Measurements from ENCODE around the gene MRPL28.
A peak's percentile ranks its signal among the peaks of the same experiment; 100 is the strongest.

Gene MRPL28

GRCh38 chr16:386641-387156 lies 16.4 kb upstream of the MRPL28 start:
- Histone ChIP-seq H3K27ac (no peak overlapping the region), H3K4me3 (no peak overlapping the region)
- TF ChIP-seq CTCF (IDR thresholded peaks at IDR 0.05): no peak
- no peak for DNase-seq (ENCODE audit: low spot score)

DNA sequence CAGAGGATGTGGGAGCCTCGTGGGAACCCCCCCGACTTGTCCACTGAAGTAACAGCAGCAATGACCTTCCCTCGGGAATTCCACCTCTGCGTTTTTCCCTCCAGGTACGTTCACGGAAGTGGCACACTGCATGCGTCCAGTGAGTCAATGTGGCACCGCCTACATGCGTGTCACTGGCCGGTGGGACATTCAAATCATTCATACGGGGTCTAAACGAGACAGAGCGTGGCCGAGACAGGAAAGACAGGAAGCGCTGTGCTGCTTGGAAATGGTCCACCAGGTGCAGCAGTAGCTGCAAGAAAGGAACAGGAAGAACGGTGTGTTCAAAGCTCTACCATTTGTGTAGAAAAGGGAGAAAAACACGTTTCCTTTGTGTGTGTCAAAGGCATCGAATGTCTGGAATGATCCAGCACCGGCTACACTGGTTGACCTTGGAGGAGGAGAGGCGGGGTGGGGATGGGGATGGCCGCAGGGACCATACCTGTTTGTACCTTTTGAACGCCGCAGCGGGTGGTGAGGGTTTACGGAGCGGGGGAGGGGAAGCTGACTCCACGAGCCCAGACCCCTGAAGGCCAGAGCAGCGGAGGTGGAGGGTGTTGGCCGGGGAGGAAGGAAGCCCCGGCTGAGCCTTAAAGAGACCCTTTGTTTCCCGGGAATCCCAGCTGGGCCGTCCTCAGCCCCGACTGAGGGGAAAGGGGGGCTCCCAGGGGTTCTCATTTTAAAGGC lies 13.2 kb upstream of the MRPL28 start:
- no peak for DNase-seq (ENCODE audit: low spot score)
- peak overlapping the region; percentile 84 for H3K4me3 ChIP-seq

DNA sequence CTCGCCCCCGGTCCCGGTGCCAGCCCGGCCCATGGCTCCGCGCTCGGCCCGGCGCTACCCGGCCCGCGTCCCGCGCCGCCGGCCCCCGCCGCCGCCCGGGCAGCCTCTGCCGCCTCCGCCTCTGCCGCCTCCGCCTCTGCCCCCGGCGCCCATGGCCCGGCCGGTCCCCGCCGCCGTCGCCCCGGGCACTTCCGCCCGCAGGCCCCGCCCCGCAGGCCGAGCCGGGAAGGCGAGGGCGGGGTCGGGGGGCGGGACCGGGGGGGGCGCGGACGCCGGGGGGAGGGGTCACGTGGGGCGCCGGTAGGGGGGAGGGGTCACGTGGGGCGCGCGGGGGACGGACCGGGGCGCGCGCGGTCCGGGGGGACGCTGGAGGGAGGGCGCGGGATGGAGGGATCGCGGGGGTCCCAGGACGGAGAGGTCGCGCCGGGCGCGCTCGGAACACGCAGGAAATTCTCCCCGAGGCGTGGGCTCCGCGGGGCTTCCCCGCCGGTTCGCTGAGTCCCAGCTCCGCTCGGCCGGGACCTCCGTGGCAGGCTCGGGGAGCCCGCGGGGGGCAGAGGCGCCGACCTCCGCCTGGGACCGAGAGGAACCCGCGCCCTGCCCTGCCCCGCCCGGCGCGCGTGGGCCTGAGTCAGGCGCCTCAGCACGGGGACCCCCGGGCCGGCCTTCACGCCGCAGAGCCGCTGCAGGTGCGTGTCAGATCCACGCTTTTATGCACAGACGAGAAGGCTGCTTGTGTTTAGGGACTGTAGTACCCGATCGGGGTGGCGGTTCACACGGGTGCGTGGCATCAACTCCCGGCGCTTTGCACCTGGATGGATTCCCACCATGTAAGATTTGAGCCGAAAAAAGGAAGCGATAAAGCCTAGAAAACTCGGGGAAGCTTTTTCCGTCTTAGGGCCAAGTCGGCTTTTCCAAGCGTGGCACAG lies 11.7 kb upstream of the MRPL28 start, which contains the start of gene PGAP6:
TSS of gene PGAP6 (minus strand) at position 190 of the 929 bp plus-strand sequence. CDS start at position 33, 157 bp downstream.
- TF ChIP-seq CTCF (IDR thresholded peaks at IDR 0.05): no peak
- peak within 1 kb of the TSS; percentile 74 to 89 for H3K27ac ChIP-seq
- H3K4me3 ChIP-seq: peak within 1 kb of the TSS; percentile 84
- DNase-seq (ENCODE audit: low spot score): no peak

More for the DNA sequence above, 13.2 kb upstream of the MRPL28 start:
- H3K27ac ChIP-seq: no peak overlapping the region
- TF ChIP-seq CTCF (IDR thresholded peaks at IDR 0.05): no peak

GRCh38 chr16:381012-381788 lies 10.9 kb upstream of the MRPL28 start:
- no peak for DNase-seq (ENCODE audit: low spot score)

DNA sequence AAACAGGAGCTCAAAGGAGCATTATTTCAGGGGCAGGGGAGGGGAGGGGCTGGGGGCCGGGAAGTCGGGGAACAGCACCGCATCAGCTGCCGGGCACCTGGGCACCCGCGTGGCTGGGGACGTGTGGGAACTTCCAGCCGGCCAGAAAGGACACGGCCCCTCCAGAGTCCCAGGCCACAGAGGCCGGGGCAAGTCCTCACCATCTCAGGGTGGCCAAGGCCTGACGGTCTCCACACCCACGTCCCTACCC lies 10.3 kb upstream of the MRPL28 start:
- H3K27ac ChIP-seq: peak overlapping the region in 1 of 2 donors; percentile 53
- no peak for DNase-seq (ENCODE audit: low spot score)
- no peak for TF ChIP-seq CTCF (IDR thresholded peaks at IDR 0.05)
- H3K4me3 ChIP-seq: peak overlapping the region; percentile 84

More at GRCh38 chr16:381012-381788, 10.9 kb upstream of the MRPL28 start:
- no peak for TF ChIP-seq CTCF (IDR thresholded peaks at IDR 0.05)
- H3K4me3 ChIP-seq: peak overlapping the region; percentile 84
- H3K27ac ChIP-seq: peak overlapping the region; percentile 53 to 89

DNA sequence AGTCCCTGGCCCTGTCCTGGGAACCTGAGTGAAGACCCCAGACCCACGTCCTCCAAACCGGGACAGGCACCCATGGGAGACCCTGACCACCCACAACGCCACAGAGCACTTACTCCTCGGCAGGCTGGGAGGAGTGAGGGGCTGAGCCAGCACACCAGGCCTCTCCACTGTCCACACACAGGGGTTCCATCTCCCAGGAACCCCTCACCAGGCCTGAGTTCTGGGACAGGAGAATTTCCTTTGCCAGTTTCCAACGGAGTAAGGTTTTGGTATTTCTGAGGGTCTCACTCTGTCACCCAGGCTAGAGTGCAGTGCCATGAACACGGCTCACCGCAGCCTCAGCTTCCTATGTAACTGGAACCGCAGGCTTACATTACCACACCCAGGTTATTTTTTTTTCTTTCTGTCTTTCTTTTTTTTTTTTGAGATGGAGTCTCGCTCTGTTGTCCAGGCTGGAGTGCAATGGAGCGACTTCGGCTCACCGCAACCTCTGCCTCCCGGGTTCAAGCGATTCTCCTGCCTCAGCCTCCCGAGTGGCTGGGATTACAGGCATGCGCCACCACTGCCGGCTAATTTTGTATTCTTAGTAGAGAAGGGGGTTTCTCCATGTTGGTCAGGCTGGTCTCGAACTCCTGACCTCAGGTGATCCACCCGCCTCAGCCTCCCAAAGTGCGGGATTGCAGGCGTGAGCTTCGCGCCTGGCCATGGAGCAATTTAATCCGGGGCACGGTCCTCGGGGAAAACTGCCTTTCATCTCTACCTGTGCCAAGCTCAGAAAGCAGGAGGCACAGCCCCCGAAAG lies 9.8 kb upstream of the MRPL28 start:
- no peak for TF ChIP-seq CTCF (IDR thresholded peaks at IDR 0.05)
- no peak for DNase-seq (ENCODE audit: low spot score)
- Histone ChIP-seq H3K4me3 (peak overlapping the region; percentile 84), H3K27ac (no peak overlapping the region)

Data from coronary artery (tissue), 2 donors.